ENCODE results near the gene CDH12.
A peak's percentile ranks its signal among the peaks of the same experiment; 100 is the strongest.

The CDH12 gene

DNA sequence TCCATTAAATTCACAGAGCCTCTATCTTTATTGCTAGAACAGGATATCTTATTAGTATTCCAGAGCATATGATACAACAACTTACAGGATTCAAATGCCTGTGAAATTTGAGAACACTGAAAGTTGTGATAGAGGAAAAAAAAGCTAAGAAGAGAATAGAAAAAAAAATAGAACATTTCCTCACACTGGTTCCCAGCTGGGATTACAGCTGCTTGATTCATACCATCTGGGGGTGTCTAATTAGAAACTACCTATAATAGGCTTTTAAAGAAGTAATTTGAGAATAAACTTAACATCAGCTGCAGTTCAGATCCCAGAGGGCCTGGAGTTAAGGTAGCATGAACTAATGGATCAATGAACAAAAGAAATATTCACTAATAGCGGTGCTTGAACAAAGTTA, 922.0 kb downstream of the CDH12 start:
- TF ChIP-seq, protein P1, sequence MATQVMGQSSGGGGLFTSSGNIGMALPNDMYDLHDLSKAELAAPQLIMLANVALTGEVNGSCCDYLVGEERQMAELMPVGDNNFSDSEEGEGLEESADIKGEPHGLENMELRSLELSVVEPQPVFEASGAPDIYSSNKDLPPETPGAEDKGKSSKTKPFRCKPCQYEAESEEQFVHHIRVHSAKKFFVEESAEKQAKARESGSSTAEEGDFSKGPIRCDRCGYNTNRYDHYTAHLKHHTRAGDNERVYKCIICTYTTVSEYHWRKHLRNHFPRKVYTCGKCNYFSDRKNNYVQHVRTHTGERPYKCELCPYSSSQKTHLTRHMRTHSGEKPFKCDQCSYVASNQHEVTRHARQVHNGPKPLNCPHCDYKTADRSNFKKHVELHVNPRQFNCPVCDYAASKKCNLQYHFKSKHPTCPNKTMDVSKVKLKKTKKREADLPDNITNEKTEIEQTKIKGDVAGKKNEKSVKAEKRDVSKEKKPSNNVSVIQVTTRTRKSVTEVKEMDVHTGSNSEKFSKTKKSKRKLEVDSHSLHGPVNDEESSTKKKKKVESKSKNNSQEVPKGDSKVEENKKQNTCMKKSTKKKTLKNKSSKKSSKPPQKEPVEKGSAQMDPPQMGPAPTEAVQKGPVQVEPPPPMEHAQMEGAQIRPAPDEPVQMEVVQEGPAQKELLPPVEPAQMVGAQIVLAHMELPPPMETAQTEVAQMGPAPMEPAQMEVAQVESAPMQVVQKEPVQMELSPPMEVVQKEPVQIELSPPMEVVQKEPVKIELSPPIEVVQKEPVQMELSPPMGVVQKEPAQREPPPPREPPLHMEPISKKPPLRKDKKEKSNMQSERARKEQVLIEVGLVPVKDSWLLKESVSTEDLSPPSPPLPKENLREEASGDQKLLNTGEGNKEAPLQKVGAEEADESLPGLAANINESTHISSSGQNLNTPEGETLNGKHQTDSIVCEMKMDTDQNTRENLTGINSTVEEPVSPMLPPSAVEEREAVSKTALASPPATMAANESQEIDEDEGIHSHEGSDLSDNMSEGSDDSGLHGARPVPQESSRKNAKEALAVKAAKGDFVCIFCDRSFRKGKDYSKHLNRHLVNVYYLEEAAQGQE (IDR thresholded peaks at IDR 0.05; ENCODE audit: insufficient replicate concordance, low read depth), result no peak
- TF ChIP-seq, protein P2, sequence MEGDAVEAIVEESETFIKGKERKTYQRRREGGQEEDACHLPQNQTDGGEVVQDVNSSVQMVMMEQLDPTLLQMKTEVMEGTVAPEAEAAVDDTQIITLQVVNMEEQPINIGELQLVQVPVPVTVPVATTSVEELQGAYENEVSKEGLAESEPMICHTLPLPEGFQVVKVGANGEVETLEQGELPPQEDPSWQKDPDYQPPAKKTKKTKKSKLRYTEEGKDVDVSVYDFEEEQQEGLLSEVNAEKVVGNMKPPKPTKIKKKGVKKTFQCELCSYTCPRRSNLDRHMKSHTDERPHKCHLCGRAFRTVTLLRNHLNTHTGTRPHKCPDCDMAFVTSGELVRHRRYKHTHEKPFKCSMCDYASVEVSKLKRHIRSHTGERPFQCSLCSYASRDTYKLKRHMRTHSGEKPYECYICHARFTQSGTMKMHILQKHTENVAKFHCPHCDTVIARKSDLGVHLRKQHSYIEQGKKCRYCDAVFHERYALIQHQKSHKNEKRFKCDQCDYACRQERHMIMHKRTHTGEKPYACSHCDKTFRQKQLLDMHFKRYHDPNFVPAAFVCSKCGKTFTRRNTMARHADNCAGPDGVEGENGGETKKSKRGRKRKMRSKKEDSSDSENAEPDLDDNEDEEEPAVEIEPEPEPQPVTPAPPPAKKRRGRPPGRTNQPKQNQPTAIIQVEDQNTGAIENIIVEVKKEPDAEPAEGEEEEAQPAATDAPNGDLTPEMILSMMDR (IDR thresholded peaks at IDR 0.05; ENCODE audit: insufficient read depth, low read length), result no peak
- TF ChIP-seq GABPA (IDR thresholded peaks at IDR 0.05; ENCODE audit: low read depth), result no peak
- TF ChIP-seq POLR2AphosphoS5 (IDR thresholded peaks at IDR 0.05; ENCODE audit: low read depth), result no peak
- TF ChIP-seq SPI1 (IDR thresholded peaks at IDR 0.05; ENCODE audit: borderline replicate concordance, low read depth), result no peak
- Histone ChIP-seq H3K4me3 (replicated peaks; ENCODE audit: insufficient read depth, low read length) (no peak overlapping the region), H3K27ac (replicated peaks) (no peak overlapping the region), H3K27me3 (ENCODE audit: insufficient read depth, poor library complexity, severe bottlenecking) (no peaks in the 10 kb centered on the region)
- DNase-seq (ENCODE audit: low read depth in 1 of 2, low spot score in 1 of 2), result no peak

DNA sequence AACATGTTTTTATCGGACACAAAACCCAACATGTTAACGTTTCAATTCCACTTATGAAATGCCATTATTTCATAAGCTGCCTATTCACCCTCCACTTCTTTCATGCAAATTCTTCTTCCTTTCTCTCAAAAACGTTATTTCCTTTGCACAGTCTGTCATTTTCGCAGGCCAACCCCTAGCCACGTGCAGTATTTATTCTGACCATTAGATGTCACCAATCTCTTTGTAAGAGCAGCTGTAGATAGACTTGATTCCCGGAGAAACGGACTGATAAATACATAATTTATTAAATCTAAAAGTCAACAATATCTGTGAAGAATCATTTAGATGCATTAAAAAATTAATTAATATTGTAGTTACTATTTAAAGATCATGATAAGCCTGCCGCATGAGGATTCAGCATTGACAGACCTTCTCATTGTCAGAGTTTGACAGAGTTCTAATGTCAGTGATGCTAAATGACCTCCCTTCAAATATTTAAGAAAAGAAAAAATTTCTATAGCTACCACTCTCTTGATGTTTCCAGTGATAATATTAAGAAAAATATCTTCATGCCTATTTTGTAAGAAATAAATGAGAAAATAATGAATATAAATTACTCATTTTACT, 933.6 kb downstream of the CDH12 start:
- Histone ChIP-seq H3K4me3 (replicated peaks; ENCODE audit: insufficient read depth, low read length) (no peak overlapping the region), H3K27ac (replicated peaks) (no peak overlapping the region), H3K27me3 (ENCODE audit: insufficient read depth, poor library complexity, severe bottlenecking) (no peaks in the 10 kb centered on the region)
- DNase-seq (ENCODE audit: low read depth in 1 of 2, low spot score in 1 of 2), result peak in 1 of 2 experiments; percentile 27
- TF ChIP-seq GABPA (IDR thresholded peaks at IDR 0.05; ENCODE audit: low read depth) (no peak), SPI1 (IDR thresholded peaks at IDR 0.05; ENCODE audit: borderline replicate concordance, low read depth) (no peak), POLR2AphosphoS5 (IDR thresholded peaks at IDR 0.05; ENCODE audit: low read depth) (no peak)
- TF ChIP-seq, protein P1 (IDR thresholded peaks at IDR 0.05; ENCODE audit: insufficient replicate concordance, low read depth), result no peak
- TF ChIP-seq, protein P2 (IDR thresholded peaks at IDR 0.05; ENCODE audit: insufficient read depth, low read length), result peak; percentile 54

DNA sequence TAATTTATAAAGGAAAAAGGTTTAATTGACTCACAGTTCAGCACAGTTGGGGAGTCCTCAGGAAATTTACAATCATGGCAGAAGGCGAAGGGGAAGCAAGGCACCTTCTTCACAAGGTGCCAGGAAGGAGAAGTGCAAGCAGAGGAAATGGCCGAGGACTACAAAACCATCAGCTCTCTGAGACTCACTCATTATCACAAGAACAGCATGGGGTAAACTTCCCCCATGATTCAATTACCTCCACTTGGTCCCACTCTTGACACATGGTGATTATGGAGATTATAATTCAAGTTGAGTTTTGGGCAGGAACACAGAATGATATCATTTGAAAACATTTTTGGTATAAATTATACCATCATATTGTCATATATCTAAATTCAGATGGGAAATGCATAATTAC, 934.7 kb downstream of the CDH12 start:
- Histone ChIP-seq H3K4me3 (replicated peaks; ENCODE audit: insufficient read depth, low read length) (no peak overlapping the region), H3K27me3 (ENCODE audit: insufficient read depth, poor library complexity, severe bottlenecking) (no peaks in the 10 kb centered on the region), H3K27ac (replicated peaks) (no peak overlapping the region)
- TF ChIP-seq, protein P2 (IDR thresholded peaks at IDR 0.05; ENCODE audit: insufficient read depth, low read length), result no peak
- no peak for TF ChIP-seq SPI1 (IDR thresholded peaks at IDR 0.05; ENCODE audit: borderline replicate concordance, low read depth)
- TF ChIP-seq GABPA (IDR thresholded peaks at IDR 0.05; ENCODE audit: low read depth), result no peak
- no peak for TF ChIP-seq POLR2AphosphoS5 (IDR thresholded peaks at IDR 0.05; ENCODE audit: low read depth)
- TF ChIP-seq, protein P1 (IDR thresholded peaks at IDR 0.05; ENCODE audit: insufficient replicate concordance, low read depth), result no peak
- DNase-seq (ENCODE audit: low read depth in 1 of 2, low spot score in 1 of 2), result no peak
